ENCODE results near the gene CCDC171. TPM values are rescaled to one million over a fixed set of nuclear protein-coding genes. Genes with fewer than 3 reads are reported as not detected.

The CCDC171 gene
- polyA plus RNA-seq, 3 donors, result 0.08 to 0.17 (median 0.10) TPM

GRCh38 chr9:15529566-15530324 is 23.1 kb upstream of the CCDC171 start:
- H3K9ac ChIP-seq (ENCODE audit: insufficient read depth, low read length, poor library complexity, severe bottlenecking), result no peak overlapping the region
- 40% methylated on average over 1 of the region's 4 CpGs for WGBS (ENCODE audit: insufficient coverage)

GRCh38 chr9:15531380-15531779 is 21.5 kb upstream of the CCDC171 start:
- Histone ChIP-seq H4K20me1 (ENCODE audit: insufficient read depth, low read length) (no peaks in the 10 kb centered on the region), H3K4me3 (replicated peaks in 1 of 3; ENCODE audit: low read depth in 2 of 3, low read length in 3 of 3) (no peak overlapping the region), H3K27me3 (ENCODE audit: control insufficient read depth in 2 of 2, insufficient read depth in 2 of 2, low read length in 2 of 2) (no peaks in the 10 kb centered on the region), H3K27ac (ENCODE audit: low read depth in 1 of 2, low read length in 2 of 2) (no peak overlapping the region), H3K4me1 (ENCODE audit: control insufficient read depth in 1 of 2, insufficient read depth in 2 of 2, low read length in 2 of 2) (no peaks in the 10 kb centered on the region), H3K4me2 (replicated peaks; ENCODE audit: extremely low read depth, low read length, poor library complexity, severe bottlenecking) (no peak overlapping the region), H3K9ac (ENCODE audit: insufficient read depth, low read length, poor library complexity, severe bottlenecking) (no peak overlapping the region), H3K79me2 (ENCODE audit: insufficient read depth, low read length) (no peaks in the 10 kb centered on the region), H2AFZ (ENCODE audit: insufficient read depth, low read depth, low read length, poor library complexity, severe bottlenecking) (no peak overlapping the region), H3K36me3 (replicated peaks in 1 of 2; ENCODE audit: control insufficient read depth in 1 of 2, insufficient read depth in 2 of 2, low read length in 2 of 2) (no peaks in the 10 kb centered on the region), H3K9me3 (replicated peaks in 1 of 2; ENCODE audit: control insufficient read depth in 1 of 2, insufficient read depth in 1 of 2, low read length in 2 of 2) (peaks cover 0 to 5% of the 10 kb centered on the region in 2 donors)
- Mint-ChIP-seq H3K36me3 (no peaks in the 10 kb centered on the region), H3K4me1 (peaks cover 2% of the 10 kb centered on the region), H3K9me3 (peaks cover 3 to 10% (median 6%) of the 10 kb centered on the region in 7 donors), H3K27ac (no peak overlapping the region), H3K27me3 (ENCODE audit: low read depth in 3 of 3) (no peaks in the 10 kb centered on the region), H3K4me3 (no peak overlapping the region)
- no peak for TF ChIP-seq CTCF (IDR thresholded peaks at IDR 0.05)
- DNase-seq, result no peak
- intact Hi-C loops (cut with micrococcal nuclease), result no loop called here
- no CpG with 5 or more reads among the region's 1 CpG for WGBS (ENCODE audit: insufficient coverage)

More at GRCh38 chr9:15529566-15530324, 23.1 kb upstream of the CCDC171 start:
- H3K4me1 ChIP-seq (ENCODE audit: control insufficient read depth in 1 of 2, insufficient read depth in 2 of 2, low read length in 2 of 2), result no peaks in the 10 kb centered on the region
- H3K9me3 Mint-ChIP-seq, result peaks cover 3 to 10% (median 6%) of the 10 kb centered on the region in 7 donors
- H3K36me3 ChIP-seq (replicated peaks in 1 of 2; ENCODE audit: control insufficient read depth in 1 of 2, insufficient read depth in 2 of 2, low read length in 2 of 2), result no peaks in the 10 kb centered on the region
- no peak for DNase-seq
- H3K4me3 Mint-ChIP-seq, result no peak overlapping the region
- no peaks in the 10 kb centered on the region for H3K79me2 ChIP-seq (ENCODE audit: insufficient read depth, low read length)
- H3K4me2 ChIP-seq (replicated peaks; ENCODE audit: extremely low read depth, low read length, poor library complexity, severe bottlenecking), result no peak overlapping the region
- H3K27me3 ChIP-seq (ENCODE audit: control insufficient read depth in 2 of 2, insufficient read depth in 2 of 2, low read length in 2 of 2), result no peaks in the 10 kb centered on the region
- H3K9me3 ChIP-seq (replicated peaks in 1 of 2; ENCODE audit: control insufficient read depth in 1 of 2, insufficient read depth in 1 of 2, low read length in 2 of 2), result peaks cover 0 to 5% of the 10 kb centered on the region in 2 donors
- H2AFZ ChIP-seq (ENCODE audit: insufficient read depth, low read depth, low read length, poor library complexity, severe bottlenecking), result peak overlapping the region; percentile 29
- no peak overlapping the region for H3K27ac ChIP-seq (ENCODE audit: low read depth in 1 of 2, low read length in 2 of 2)
- peaks cover 2% of the 10 kb centered on the region for H3K4me1 Mint-ChIP-seq
- H3K27ac Mint-ChIP-seq, result no peak overlapping the region
- no peaks in the 10 kb centered on the region for H3K36me3 Mint-ChIP-seq
- no peak for TF ChIP-seq CTCF (IDR thresholded peaks at IDR 0.05)
- no peak overlapping the region for H3K4me3 ChIP-seq (replicated peaks in 1 of 3; ENCODE audit: low read depth in 2 of 3, low read length in 3 of 3)
- no peaks in the 10 kb centered on the region for H4K20me1 ChIP-seq (ENCODE audit: insufficient read depth, low read length)
- H3K27me3 Mint-ChIP-seq (ENCODE audit: low read depth in 3 of 3), result peaks cover 0 to 1% (median 0%) of the 10 kb centered on the region in 3 donors
- intact Hi-C loops (cut with micrococcal nuclease), result no loop called here

Measured in CD14-positive monocyte (primary cell).